Thoracic aorta (tissue), 2 donors: ENCODE measurements around the gene HECW1. TPM values are rescaled to one million over a fixed set of nuclear protein-coding genes. Genes with fewer than 3 reads are reported as not detected.

Experiments used
- ATAC-seq: fragments of 150-250 bp; one replicate; pipeline ENCODE4 v1.8.0; 2017; ENCODE audit warnings: low read depth; ENCODE audit not compliant: insufficient number of reproducible peaks, low FRiP score
- DNase-seq: peaks from one replicate; pipeline ENCODE4 v3.0.0-alpha.2; 2020; ENCODE audit warnings: low spot score
- H3K27ac ChIP-seq, 2 donors: fragments of 200-600 bp; sonication (generic); 1 replicate in 1 of 2; 2 replicates in 1 of 2; pipeline ENCODE4 v1.5.1; 2016; ENCODE audit warnings: mild to moderate bottlenecking in 2 of 2, moderate library complexity in 2 of 2
- H3K27me3 ChIP-seq: fragments of 200-600 bp; sonication (generic); replicated peaks from 2 replicates; pipeline ENCODE4 v1.6.0; 2016; ENCODE audit warnings: mild to moderate bottlenecking; ENCODE audit not compliant: insufficient read depth
- H3K36me3 ChIP-seq: fragments of 200-600 bp; sonication (generic); one replicate; pipeline ENCODE4 v1.5.1; 2016
- H3K4me1 ChIP-seq, 2 donors: fragments of 200-600 bp; sonication (generic); 1 replicate in 1 of 2; 2 replicates in 1 of 2; pipeline versions ENCODE4 v1.5.1 to v1.6.0; 2016; ENCODE audit warnings: low read depth in 2 of 2, mild to moderate bottlenecking in 1 of 2; ENCODE audit not compliant: control insufficient read depth in 1 of 2
- H3K4me3 ChIP-seq: fragments of 200-600 bp; sonication (generic); 2 replicates; pipeline ENCODE4 v1.5.1; 2016; ENCODE audit warnings: mild to moderate bottlenecking
- H3K9me3 ChIP-seq: fragments of 200-600 bp; sonication (generic); 2 replicates; pipeline ENCODE4 v1.5.1; 2016
- total RNA-seq, 2 donors: library from RNA; depleted of rRNA; stranded (reverse); fragments of >200 nt; gene quantifications; one replicate each; pipeline versions ENCODE4 v1.1.0 to v1.2.3, GENCODE V29; 2016
- TF ChIP-seq, protein P1 (sequence below): fragments of 200-600 bp; sonication (generic); IDR thresholded peaks from one replicate; pipeline ENCODE4 v1.5.1; 2019; ENCODE audit warnings: antibody characterized with exemption

Gene HECW1
- total RNA-seq, 2 donors from 2014 or later: 0.28 to 2.3 TPM

DNA sequence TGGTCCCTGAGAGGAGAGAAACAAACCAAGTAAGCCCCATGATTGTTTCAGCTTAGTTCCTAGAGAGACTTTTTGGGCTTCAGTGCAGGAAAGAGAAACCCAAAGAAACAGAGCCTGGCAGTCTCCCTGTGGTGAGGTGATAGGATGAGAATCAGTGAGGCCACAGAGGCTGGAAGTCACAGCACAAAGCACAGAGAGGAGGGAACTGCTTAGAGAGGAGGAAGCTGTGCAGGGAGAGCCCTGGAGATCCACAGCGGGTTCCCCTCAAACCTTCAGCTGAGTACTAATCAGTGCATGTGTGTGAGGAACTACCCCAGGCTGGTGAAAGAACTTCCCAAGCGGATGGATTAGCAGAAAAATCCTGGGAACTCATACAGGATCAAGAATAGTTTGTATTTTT lies 27.4 kb upstream of the HECW1 start:
- Histone ChIP-seq H3K4me3 (no peak overlapping the region), H3K27me3 (no peaks in the 10 kb centered on the region)
- TF ChIP-seq, protein P1, sequence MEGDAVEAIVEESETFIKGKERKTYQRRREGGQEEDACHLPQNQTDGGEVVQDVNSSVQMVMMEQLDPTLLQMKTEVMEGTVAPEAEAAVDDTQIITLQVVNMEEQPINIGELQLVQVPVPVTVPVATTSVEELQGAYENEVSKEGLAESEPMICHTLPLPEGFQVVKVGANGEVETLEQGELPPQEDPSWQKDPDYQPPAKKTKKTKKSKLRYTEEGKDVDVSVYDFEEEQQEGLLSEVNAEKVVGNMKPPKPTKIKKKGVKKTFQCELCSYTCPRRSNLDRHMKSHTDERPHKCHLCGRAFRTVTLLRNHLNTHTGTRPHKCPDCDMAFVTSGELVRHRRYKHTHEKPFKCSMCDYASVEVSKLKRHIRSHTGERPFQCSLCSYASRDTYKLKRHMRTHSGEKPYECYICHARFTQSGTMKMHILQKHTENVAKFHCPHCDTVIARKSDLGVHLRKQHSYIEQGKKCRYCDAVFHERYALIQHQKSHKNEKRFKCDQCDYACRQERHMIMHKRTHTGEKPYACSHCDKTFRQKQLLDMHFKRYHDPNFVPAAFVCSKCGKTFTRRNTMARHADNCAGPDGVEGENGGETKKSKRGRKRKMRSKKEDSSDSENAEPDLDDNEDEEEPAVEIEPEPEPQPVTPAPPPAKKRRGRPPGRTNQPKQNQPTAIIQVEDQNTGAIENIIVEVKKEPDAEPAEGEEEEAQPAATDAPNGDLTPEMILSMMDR: no peak

GRCh38 chr7:43085992-43086391 lies 26.5 kb upstream of the HECW1 start:
- Histone ChIP-seq H3K27ac (no peak overlapping the region), H3K9me3 (no peaks in the 10 kb centered on the region), H3K4me3 (no peak overlapping the region), H3K27me3 (no peaks in the 10 kb centered on the region), H3K4me1 (no peaks in the 10 kb centered on the region), H3K36me3 (no peaks in the 10 kb centered on the region)
- ATAC-seq (no peak), DNase-seq (no peak)
- TF ChIP-seq, protein P1: no peak

More for the DNA sequence above, 27.4 kb upstream of the HECW1 start:
- Histone ChIP-seq H3K9me3 (no peaks in the 10 kb centered on the region), H3K4me1 (no peaks in the 10 kb centered on the region), H3K36me3 (no peaks in the 10 kb centered on the region), H3K27ac (no peak overlapping the region)
- DNase-seq (no peak), ATAC-seq (no peak)

GRCh38 chr7:43092819-43093218 lies 19.6 kb upstream of the HECW1 start:
- no peak overlapping the region for H3K4me3 ChIP-seq
- ATAC-seq (no peak), DNase-seq (no peak)
- no peaks in the 10 kb centered on the region for H3K9me3 ChIP-seq
- no peaks in the 10 kb centered on the region for H3K36me3 ChIP-seq
- TF ChIP-seq, protein P1: no peak
- H3K4me1 ChIP-seq: no peaks in the 10 kb centered on the region
- H3K27me3 ChIP-seq: no peaks in the 10 kb centered on the region
- no peak overlapping the region for H3K27ac ChIP-seq

- Histone ChIP-seq H3K9me3 (no peaks in the 10 kb centered on the region), H3K4me3 (no peak overlapping the region), H3K27me3 (no peaks in the 10 kb centered on the region), H3K27ac (no peak overlapping the region), H3K4me1 (no peaks in the 10 kb centered on the region), H3K36me3 (no peaks in the 10 kb centered on the region)
- ATAC-seq (no peak), DNase-seq (no peak)
- TF ChIP-seq, protein P1: no peak
Observed at GRCh38 chr7:43096875-43097274, 15.6 kb upstream of the HECW1 start.

DNA sequence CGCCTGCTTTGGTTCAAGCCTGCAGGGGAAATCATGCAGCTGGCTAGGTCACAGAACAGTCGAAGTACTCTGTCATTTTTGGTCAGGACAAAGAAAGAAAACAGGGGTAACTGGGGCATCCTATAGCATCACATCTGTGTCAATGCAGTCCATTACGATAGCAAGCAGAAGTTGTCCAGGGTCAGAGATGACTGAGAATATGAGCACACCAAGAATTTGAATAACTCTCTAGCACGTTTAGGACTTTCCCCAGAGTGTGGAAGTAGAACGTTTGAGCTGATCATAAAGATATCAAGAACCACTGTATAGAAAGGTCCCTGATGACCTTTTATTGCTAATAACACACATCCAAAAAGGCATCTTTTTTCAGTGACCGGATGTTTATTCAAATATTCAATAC lies 12.7 kb upstream of the HECW1 start:
- no peak for ATAC-seq
- no peaks in the 10 kb centered on the region for H3K36me3 ChIP-seq
- H3K4me1 ChIP-seq: no peaks in the 10 kb centered on the region
- no peak for DNase-seq
- no peak overlapping the region for H3K4me3 ChIP-seq
- no peak overlapping the region for H3K27ac ChIP-seq
- TF ChIP-seq, protein P1: no peak
- H3K9me3 ChIP-seq: no peaks in the 10 kb centered on the region
- H3K27me3 ChIP-seq: no peaks in the 10 kb centered on the region
